Activated CD8-positive, alpha-beta memory T cell treated with anti-CD3 and anti-CD28 coated beads, Interleukin-2, amount 50 U/mL, for 1 hour (primary cell): ENCODE results near the gene KDM8.

Experiments
- DNase-seq: peaks from one replicate; pipeline ENCODE4 v3.0.0-alpha.2; 2020; ENCODE audit errors: extremely low read depth

KDM8 gene

GRCh38 chr16:27230562-27231001 is 27.3 kb downstream of the KDM8 start:
- peak; percentile 76 for DNase-seq

GRCh38 chr16:27231692-27232060 is 28.4 kb downstream of the KDM8 start:
- DNase-seq: no peak

GRCh38 chr16:27232061-27232900 is 29.0 kb downstream of the KDM8 start:
- DNase-seq: no peak

- DNase-seq: no peak
Observed at GRCh38 chr16:27232901-27233625, 29.7 kb downstream of the KDM8 start.

GRCh38 chr16:27233731-27234130 is 30.4 kb downstream of the KDM8 start:
- no peak for DNase-seq

- DNase-seq: no peak
Observed at GRCh38 chr16:27234171-27234570, 30.8 kb downstream of the KDM8 start.

- no peak for DNase-seq
Observed at GRCh38 chr16:27234603-27235002, 31.3 kb downstream of the KDM8 start.

GRCh38 chr16:27235055-27235937 is 32.0 kb downstream of the KDM8 start:
- DNase-seq: peak; percentile 97

GRCh38 chr16:27235938-27236245 is 32.6 kb downstream of the KDM8 start:
- no peak for DNase-seq

- DNase-seq: no peak
Observed at GRCh38 chr16:27236635-27237218, 33.4 kb downstream of the KDM8 start.

- peak; percentile 74 for DNase-seq
Observed at GRCh38 chr16:27237219-27238015, 34.1 kb downstream of the KDM8 start.

GRCh38 chr16:27238016-27238587 is 34.8 kb downstream of the KDM8 start:
- no peak for DNase-seq

GRCh38 chr16:27238591-27238990 is 35.3 kb downstream of the KDM8 start:
- no peak for DNase-seq

GRCh38 chr16:27239026-27239425 is 35.7 kb downstream of the KDM8 start:
- DNase-seq: no peak

GRCh38 chr16:27239906-27240655 is 36.8 kb downstream of the KDM8 start:
- DNase-seq: no peak

- no peak for DNase-seq
Observed at GRCh38 chr16:27240948-27241531, 37.7 kb downstream of the KDM8 start.

- DNase-seq: no peak
Observed at GRCh38 chr16:27241658-27242057, 38.3 kb downstream of the KDM8 start.

- no peak for DNase-seq
Observed at GRCh38 chr16:27242398-27242797, 39.1 kb downstream of the KDM8 start.

- no peak for DNase-seq
Observed at GRCh38 chr16:27242868-27243590, 39.7 kb downstream of the KDM8 start.
